Neural cell (in vitro differentiated cells): ENCODE results near the gene LMOD2. TPM values are rescaled to one million over a fixed set of nuclear protein-coding genes. Genes with fewer than 3 reads are reported as not detected.

ENCODE experiments used
- H2AFZ ChIP-seq: fragments of 200-600, 300-800 bp; sonication (generic), shearing (Covaris generic); 2 replicates; pipeline ENCODE4 v1.6.0; 2014; ENCODE audit warnings: low read depth, mild to moderate bottlenecking, antibody characterized with exemption, low read length, moderate library complexity
- H3F3A ChIP-seq: fragments of 200-600 bp; shearing (Covaris generic); 2 replicates; pipeline ENCODE4 v1.6.1; 2016; ENCODE audit warnings: mild to moderate bottlenecking, moderate library complexity, mixed read lengths, antibody characterized with exemption, low read length; ENCODE audit not compliant: insufficient read depth, poor library complexity, severe bottlenecking
- H3K27ac ChIP-seq: fragments of 200-600, 300-800 bp; sonication (generic), shearing (Covaris generic); 2 replicates; pipeline ENCODE4 v1.5.1; 2014; ENCODE audit warnings: mild to moderate bottlenecking, low read length, moderate library complexity
- H3K27me3 ChIP-seq: fragments of 300-800, 200-600 bp; sonication (generic), shearing (Covaris generic); 2 replicates; pipeline ENCODE4 v1.6.0; 2014; ENCODE audit warnings: mild to moderate bottlenecking, low read depth, low read length, moderate library complexity; ENCODE audit not compliant: insufficient read depth
- H3K36me3 ChIP-seq: fragments of 300-800, 200-600 bp; sonication (generic), shearing (Covaris generic); 2 replicates; pipeline ENCODE4 v1.5.1; 2014; ENCODE audit warnings: mild to moderate bottlenecking, antibody characterized with exemption, low read length, moderate library complexity; ENCODE audit not compliant: insufficient read depth
- H3K4me2 ChIP-seq: fragments of 300-800, 200-600 bp; sonication (generic), shearing (Covaris generic); 2 replicates; pipeline ENCODE4 v1.6.0; 2014; ENCODE audit warnings: mild to moderate bottlenecking, low read length
- H3K4me3 ChIP-seq: fragments of 300-800, 200-600 bp; sonication (generic), shearing (Covaris generic); 2 replicates; pipeline ENCODE4 v1.5.1; 2014; ENCODE audit warnings: mild to moderate bottlenecking, low read length, moderate library complexity
- H3K79me2 ChIP-seq: fragments of 200-600 bp; shearing (Covaris generic); replicated peaks from 2 replicates; pipeline ENCODE4 v1.6.0; 2014; ENCODE audit warnings: mild to moderate bottlenecking, low read length, moderate library complexity; ENCODE audit not compliant: insufficient read depth
- H3K9ac ChIP-seq: fragments of 300-800, 200-600 bp; sonication (generic), shearing (Covaris generic); 2 replicates; pipeline ENCODE4 v1.6.1; 2016; ENCODE audit warnings: mild to moderate bottlenecking, low read length, mixed read lengths
- H3K9me2 ChIP-seq: fragments of 200-600 bp; shearing (Covaris generic); 2 replicates; pipeline ENCODE4 v1.6.1; 2016; ENCODE audit warnings: mild to moderate bottlenecking, low read length, mixed read lengths; ENCODE audit not compliant: insufficient read depth
- H3K9me3 ChIP-seq: fragments of 200-600, 300-800 bp; sonication (generic), shearing (Covaris generic); 2 replicates; pipeline ENCODE4 v1.6.1; 2016; ENCODE audit warnings: mild to moderate bottlenecking, mixed run types, low read length, moderate library complexity, mixed read lengths
- H4K20me1 ChIP-seq: fragments of 200-600 bp; shearing (Covaris generic); 2 replicates; pipeline ENCODE4 v1.6.1; 2016; ENCODE audit warnings: mild to moderate bottlenecking, mixed run types; ENCODE audit not compliant: insufficient read depth
- CTCF ChIP-seq: fragments of 450-650 bp; IDR thresholded peaks from 2 replicates; pipeline ENCODE4 v1.5.1; 2014; ENCODE audit warnings: antibody characterized with exemption, mild to moderate bottlenecking, moderate library complexity; ENCODE audit not compliant: poor library complexity, severe bottlenecking
- EP300 ChIP-seq: fragments of 450-650 bp; conservative IDR thresholded peaks from 2 replicates; pipeline ENCODE4 v1.6.1; 2014; ENCODE audit warnings: antibody characterized with exemption, mild to moderate bottlenecking, moderate library complexity; ENCODE audit not compliant: poor library complexity, severe bottlenecking
- EZH2 ChIP-seq: fragments of 200-600, 300-800 bp; shearing (Covaris generic), sonication (generic); IDR thresholded peaks from 2 replicates; pipeline ENCODE4 v1.6.1; 2014; ENCODE audit warnings: antibody characterized with exemption, low read length, borderline replicate concordance, mild to moderate bottlenecking; ENCODE audit not compliant: insufficient read depth, poor library complexity, severe bottlenecking
- MXI1 ChIP-seq: fragments of 450-650 bp; conservative IDR thresholded peaks from 2 replicates; pipeline ENCODE4 v1.6.1; 2014; ENCODE audit warnings: antibody characterized with exemption, mild to moderate bottlenecking; ENCODE audit not compliant: poor library complexity, severe bottlenecking
- POLR2AphosphoS5 ChIP-seq: IDR thresholded peaks from 2 replicates; pipeline ENCODE4 v1.6.1; 2012
- RAD21 ChIP-seq: fragments of 450-650 bp; conservative IDR thresholded peaks from 2 replicates; pipeline ENCODE4 v1.6.1; 2014; ENCODE audit warnings: antibody characterized with exemption, mild to moderate bottlenecking, moderate library complexity
- REST ChIP-seq: IDR thresholded peaks from 2 replicates; pipeline ENCODE4 v1.6.1; 2012; ENCODE audit warnings: borderline replicate concordance
- SMC3 ChIP-seq: fragments of 450-650 bp; conservative IDR thresholded peaks from 2 replicates; pipeline ENCODE4 v1.6.1; 2014; ENCODE audit warnings: antibody characterized with exemption, mild to moderate bottlenecking, moderate library complexity; ENCODE audit not compliant: poor library complexity
- TAF1 ChIP-seq: IDR thresholded peaks from 2 replicates; pipeline ENCODE4 v1.6.1; 2012; ENCODE audit warnings: low read depth
- polyA plus RNA-seq: library from polyadenylated mRNA; depleted of rRNA; stranded (reverse); fragments of >200 nt; gene quantifications from 2 replicates; pipeline ENCODE4 v1.2.3, GENCODE V29; 2014

Gene LMOD2
- polyA plus RNA-seq, 1 donor from 2014 or later, result not detected

GRCh38 chr7:123687161-123687560 is 31.5 kb downstream of the LMOD2 start:
- H3F3A ChIP-seq, result no peaks in the 10 kb centered on the region
- H3K9me3 ChIP-seq, result no peaks in the 10 kb centered on the region
- H3K4me2 ChIP-seq, result no peak overlapping the region
- no peaks in the 10 kb centered on the region for H4K20me1 ChIP-seq
- no peak overlapping the region for H3K27ac ChIP-seq
- no peak overlapping the region for H2AFZ ChIP-seq
- TF ChIP-seq EZH2 (no peak), RAD21 (no peak), REST (no peak), MXI1 (no peak), TAF1 (no peak), EP300 (no peak), CTCF (no peak), SMC3 (no peak), POLR2AphosphoS5 (no peak)
- peaks cover 10% of the 10 kb centered on the region for H3K36me3 ChIP-seq
- H3K9ac ChIP-seq, result no peak overlapping the region
- H3K27me3 ChIP-seq, result no peaks in the 10 kb centered on the region
- H3K79me2 ChIP-seq, result no peaks in the 10 kb centered on the region
- no peaks in the 10 kb centered on the region for H3K9me2 ChIP-seq
- H3K4me3 ChIP-seq, result no peak overlapping the region

- TF ChIP-seq EZH2, result no peak
- TF ChIP-seq MXI1, result no peak
- TF ChIP-seq CTCF, result no peak
- no peak for TF ChIP-seq POLR2AphosphoS5
- TF ChIP-seq REST, result no peak
- TF ChIP-seq SMC3, result no peak
- TF ChIP-seq EP300, result no peak
- TF ChIP-seq RAD21, result no peak
- no peak for TF ChIP-seq TAF1
- H3K9me2 ChIP-seq, result no peaks in the 10 kb centered on the region
Measured at GRCh38 chr7:123687727-123688126, 32.1 kb downstream of the LMOD2 start.

More at GRCh38 chr7:123687727-123688126, 32.1 kb downstream of the LMOD2 start:
- peaks cover 14% of the 10 kb centered on the region for H3K36me3 ChIP-seq
- no peaks in the 10 kb centered on the region for H3K27me3 ChIP-seq
- H3F3A ChIP-seq, result no peaks in the 10 kb centered on the region
- no peaks in the 10 kb centered on the region for H3K79me2 ChIP-seq
- no peaks in the 10 kb centered on the region for H3K9me3 ChIP-seq
- no peak overlapping the region for H3K27ac ChIP-seq
- H3K9ac ChIP-seq, result no peak overlapping the region
- no peak overlapping the region for H3K4me3 ChIP-seq
- H2AFZ ChIP-seq, result no peak overlapping the region
- H4K20me1 ChIP-seq, result no peaks in the 10 kb centered on the region
- no peak overlapping the region for H3K4me2 ChIP-seq
